GM13976 (cell line): ENCODE measurements around the gene TMIE.
"Not testable (repeated sequence)": the region's sequence is repeated elsewhere in the genome, so short reads cannot be mapped to it uniquely, and the experiment has no call there.

Experiments
- DNase-seq: peaks from one replicate; pipeline ENCODE4 v3.0.0; 2012; ENCODE audit warnings: low spot score
- CTCF ChIP-seq: IDR thresholded peaks from 2 replicates; pipeline ENCODE4 v1.5.1; 2012; ENCODE audit warnings: borderline replicate concordance, mild to moderate bottlenecking; ENCODE audit not compliant: insufficient read depth; ENCODE audit errors: extremely low read depth, missing control alignments, control extremely low read depth
- in situ Hi-C: fragments of 300-500 bp; cut with MboI; formaldehyde crosslinking; loops from one replicate; pipeline ENCODE4 v1.12.0; 2022; ENCODE audit warnings: low sequenced_read_pairs, mixed read lengths, inconsistent platforms; ENCODE audit not compliant: unreplicated experiment

TMIE gene

GRCh38 chr3:46742992-46743585 is 41.9 kb downstream of the TMIE start:
- no peak for DNase-seq
- in situ Hi-C loops: no loop called here

GRCh38 chr3:46746711-46747110 is 45.5 kb downstream of the TMIE start:
- in situ Hi-C loops: no loop called here
- peak; percentile 53 for DNase-seq
- TF ChIP-seq CTCF: no peak

More at GRCh38 chr3:46742992-46743585, 41.9 kb downstream of the TMIE start:
- TF ChIP-seq CTCF: no peak

DNA sequence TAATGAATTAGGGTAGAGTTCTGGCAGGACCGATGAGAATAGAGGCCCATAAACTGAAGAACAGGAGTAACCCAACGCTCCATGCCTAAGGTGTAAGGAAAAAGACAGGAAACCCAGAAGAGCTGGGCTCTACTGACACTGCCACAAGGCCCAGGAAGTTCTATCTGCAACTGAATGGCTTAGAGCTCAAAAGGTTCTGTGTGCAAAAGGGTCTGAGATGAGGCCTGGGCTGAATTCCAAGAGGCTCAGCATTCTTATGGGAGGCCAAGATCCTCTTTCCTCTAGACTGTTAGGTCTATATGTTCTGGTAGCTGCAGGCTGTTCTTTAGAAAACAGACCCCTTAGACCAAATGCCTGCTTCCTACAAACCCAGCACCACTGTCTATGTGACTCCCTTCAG is 47.0 kb downstream of the TMIE start:
- in situ Hi-C loops: no loop called here
- DNase-seq: no peak
- TF ChIP-seq CTCF: no peak

- no peak for DNase-seq
- in situ Hi-C loops: no loop called here
- TF ChIP-seq CTCF: no peak
Observed at GRCh38 chr3:46749129-46749528, 47.9 kb downstream of the TMIE start.

GRCh38 chr3:46750555-46751038 is 49.4 kb downstream of the TMIE start:
- TF ChIP-seq CTCF: no peak
- in situ Hi-C loops: no loop called here
- no peak for DNase-seq

DNA sequence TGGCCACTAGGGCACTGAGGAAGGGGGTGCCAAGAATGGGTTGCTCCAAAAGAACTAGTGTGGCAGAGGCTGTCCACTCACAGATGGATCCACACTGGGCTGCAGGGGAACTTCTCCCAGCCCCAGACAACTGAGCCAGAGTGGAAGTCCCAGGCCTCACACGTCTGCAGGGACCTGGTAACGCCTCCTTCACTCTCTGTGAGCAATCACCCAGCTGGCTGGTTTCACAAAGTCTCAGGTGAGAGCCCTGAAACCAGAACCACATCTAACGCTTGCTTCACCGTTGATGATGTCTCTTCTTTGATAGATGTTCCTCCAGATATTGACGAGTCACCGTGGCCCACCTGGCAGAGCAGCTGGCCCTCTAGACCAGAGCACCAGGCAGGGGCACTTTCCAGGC is 51.9 kb downstream of the TMIE start:
- DNase-seq, in situ Hi-C loops: not testable (repeated sequence)

DNA sequence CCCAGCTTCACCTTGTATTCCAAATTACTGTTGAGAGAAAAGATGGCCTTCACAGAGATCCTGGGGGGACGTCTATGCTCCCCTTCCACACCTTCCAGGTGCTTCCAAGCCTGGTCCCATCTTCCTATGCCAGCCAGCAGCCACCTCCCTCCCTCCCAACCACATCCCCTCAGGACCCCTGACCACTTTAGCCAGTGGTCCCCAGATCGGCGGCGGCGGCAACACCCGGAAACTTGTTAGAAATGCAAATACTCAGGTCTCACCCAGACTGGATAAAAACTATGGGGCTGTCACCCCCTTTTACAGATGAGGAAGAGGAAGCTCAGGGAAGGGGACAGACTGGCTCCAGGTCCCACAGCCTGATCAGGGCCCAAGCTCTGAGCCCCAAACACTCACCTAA is 54.5 kb downstream of the TMIE start:
- DNase-seq: no peak
- no peak for TF ChIP-seq CTCF
- in situ Hi-C loops: no loop called here
